ENCODE measurements around the gene QSOX1. TPM values are rescaled to one million over a fixed set of nuclear protein-coding genes. Genes with fewer than 3 reads are reported as not detected.
A peak's percentile ranks its signal among the peaks of the same experiment; 100 is the strongest.

QSOX1 gene
- total and polyA plus RNA-seq, 9 of the 15 experiments (the other 6 are each of a cell fraction or from before 2014, with no cell fraction given): 4.0 to 53.1 (median 15.0) TPM

- Histone ChIP-seq H3K4me2 (ENCODE audit: insufficient read depth, low read length) (peak overlapping the region; percentile 32; the same call in 1 of the 2 replicates), H3K4me3 (no peak overlapping the region), H3K36me3 (ENCODE audit: control insufficient read depth, insufficient read depth, low read length) (no peaks in the 10 kb centered on the region), H2AFZ (ENCODE audit: low read depth, low read length) (peak overlapping the region; percentile 73), H3K27me3 (ENCODE audit: control insufficient read depth in 2 of 2, insufficient read depth in 2 of 2, low read length in 2 of 2) (no peaks in the 10 kb centered on the region), H3K79me2 (ENCODE audit: control insufficient read depth, insufficient read depth, low read length) (peaks cover 10% of the 10 kb centered on the region), H3K4me1 (replicated peaks in 1 of 2; ENCODE audit: control insufficient read depth in 2 of 2, insufficient read depth in 2 of 2, low read length in 2 of 2) (peaks cover 33 to 35% of the 10 kb centered on the region in 2 experiments), H3K9ac (ENCODE audit: insufficient read depth in 1 of 2, low read depth in 2 of 2, low read length in 2 of 2) (peak overlapping the region; percentile 1 to 5; a peak in 1 of 4 replicates), H3K27ac (ENCODE audit: extremely low read depth, low read depth, low read length) (no peak overlapping the region), H3K9me3 (replicated peaks; ENCODE audit: control insufficient read depth, insufficient read depth, low read depth, low read length) (no peaks in the 10 kb centered on the region), H4K20me1 (replicated peaks; ENCODE audit: control insufficient read depth, insufficient read depth, low read length) (peaks cover 7% of the 10 kb centered on the region; the same call in 1 of the 2 replicates), H3K9me1 (ENCODE audit: control insufficient read depth, insufficient read depth, low read length) (no peaks in the 10 kb centered on the region)
- BruUV-seq (replicated peaks): no TSS peak
- POLR2A ChIA-PET: interaction anchor here (0.9 to 1.1 kb wide), 3 partner anchors 12 to 18 kb away, joined by 3 to 4 read pairs (median 3); no protein-coding TSS in a partner anchor
- in situ Hi-C loops (cut with MboI): no loop called here
- peak; percentile 56 for FAIRE-seq
- peak in 2 of 4 experiments; percentile 58 to 63 for DNase-seq (ENCODE audit: extremely low read depth in 1 of 4, low spot score in 3 of 4)
- CTCF ChIA-PET (ENCODE audit: low intra/inter-chr PET ratio): no interaction called here
- peak; percentile 7 for ATAC-seq
- WGBS (ENCODE audit: insufficient coverage, low coverage, missing lambda C conversion rate): 41% methylated on average over 6 of the region's 6 CpGs
- intact Hi-C loops (cut with micrococcal nuclease): no loop called here
- TF ChIP-seq KLF10 (CRISPR knock-in tag; IDR thresholded peaks at IDR 0.05) (no peak), ZNF668 (CRISPR knock-in tag; IDR thresholded peaks at IDR 0.05) (no peak), ZNF347 (CRISPR knock-in tag; IDR thresholded peaks at IDR 0.05; ENCODE audit: low read depth) (no peak), SIRT6 (IDR thresholded peaks at IDR 0.05; ENCODE audit: low read depth, low read length) (no peak), NONO (IDR thresholded peaks at IDR 0.05; ENCODE audit: low read depth in 2 of 2, low read length in 1 of 2) (no peak), CBX8 (IDR thresholded peaks at IDR 0.05; ENCODE audit: borderline replicate concordance, extremely low read depth, low read depth, low read length, poor library complexity, severe bottlenecking) (no peak), ZNF384 (IDR thresholded peaks at IDR 0.05; ENCODE audit: low read depth, low read length) (no peak), EWSR1 (IDR thresholded peaks at IDR 0.05; ENCODE audit: borderline replicate concordance, low read depth, partially characterized antibody) (no peak), FOXJ3 (CRISPR knock-in tag; IDR thresholded peaks at IDR 0.05) (no peak), ZC3H8 (IDR thresholded peaks at IDR 0.05) (no peak), SREBF2 (CRISPR knock-in tag; IDR thresholded peaks at IDR 0.05) (no peak), ZNF79 (CRISPR knock-in tag; IDR thresholded peaks at IDR 0.05; ENCODE audit: low read depth) (no peak), ZBTB8A (IDR thresholded peaks at IDR 0.05; ENCODE audit: partially characterized antibody) (no peak), ZNF764 (CRISPR knock-in tag; IDR thresholded peaks at IDR 0.05; ENCODE audit: low read depth) (no peak), C11orf30 (IDR thresholded peaks at IDR 0.05; ENCODE audit: low read depth) (peak; percentile 56), RAD21 (CRISPR knock-in tag; conservative IDR thresholded peaks at IDR 0.05 in 1 of 2, IDR thresholded peaks at IDR 0.05 in 1 of 2) (no peak), NFE2 (IDR thresholded peaks at IDR 0.05; ENCODE audit: low read depth) (peak; percentile 79), WHSC1 (IDR thresholded peaks at IDR 0.05; ENCODE audit: low read length) (no peak)
- TF ChIP-seq, protein P1, sequence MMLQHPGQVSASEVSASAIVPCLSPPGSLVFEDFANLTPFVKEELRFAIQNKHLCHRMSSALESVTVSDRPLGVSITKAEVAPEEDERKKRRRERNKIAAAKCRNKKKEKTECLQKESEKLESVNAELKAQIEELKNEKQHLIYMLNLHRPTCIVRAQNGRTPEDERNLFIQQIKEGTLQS (IDR thresholded peaks at IDR 0.05): no peak
- TF ChIP-seq, protein P1 (CRISPR knock-in tag; conservative IDR thresholded peaks at IDR 0.05): no peak
- TF ChIP-seq, protein P2, sequence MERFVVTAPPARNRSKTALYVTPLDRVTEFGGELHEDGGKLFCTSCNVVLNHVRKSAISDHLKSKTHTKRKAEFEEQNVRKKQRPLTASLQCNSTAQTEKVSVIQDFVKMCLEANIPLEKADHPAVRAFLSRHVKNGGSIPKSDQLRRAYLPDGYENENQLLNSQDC (CRISPR knock-in tag; IDR thresholded peaks at IDR 0.05): no peak
- TF ChIP-seq, protein P3, sequence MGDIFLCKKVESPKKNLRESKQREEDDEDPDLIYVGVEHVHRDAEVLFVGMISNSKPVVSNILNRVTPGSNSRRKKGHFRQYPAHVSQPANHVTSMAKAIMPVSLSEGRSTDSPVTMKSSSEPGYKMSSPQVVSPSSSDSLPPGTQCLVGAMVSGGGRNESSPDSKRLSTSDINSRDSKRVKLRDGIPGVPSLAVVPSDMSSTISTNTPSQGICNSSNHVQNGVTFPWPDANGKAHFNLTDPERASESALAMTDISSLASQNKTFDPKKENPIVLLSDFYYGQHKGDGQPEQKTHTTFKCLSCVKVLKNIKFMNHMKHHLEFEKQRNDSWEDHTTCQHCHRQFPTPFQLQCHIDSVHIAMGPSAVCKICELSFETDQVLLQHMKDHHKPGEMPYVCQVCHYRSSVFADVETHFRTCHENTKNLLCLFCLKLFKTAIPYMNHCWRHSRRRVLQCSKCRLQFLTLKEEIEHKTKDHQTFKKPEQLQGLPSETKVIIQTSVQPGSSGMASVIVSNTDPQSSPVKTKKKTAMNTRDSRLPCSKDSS (IDR thresholded peaks at IDR 0.05; ENCODE audit: low read depth, partially characterized antibody): no peak
These were observed 2.1 kb upstream of the QSOX1 start for GRCh38 chr1:180152588-180152987.

Measured in K562 (cell line).